Activated CD4-positive, alpha-beta memory T cell treated with anti-CD3 and anti-CD28 coated beads for 36 hours (primary cell): ENCODE data around the gene SLC26A2. TPM values are rescaled to one million over a fixed set of nuclear protein-coding genes. Genes with fewer than 3 reads are reported as not detected.

Source experiments
- CTCF ChIA-PET: fragments of 350-600 bp; sonication (Branson Sonifier 250); formaldehyde crosslinking; loops from one replicate; lab custom pipeline; 2021; ENCODE audit warnings: antibody characterized with exemption, inconsistent platforms; lab: Charles Lee
- POLR2A ChIA-PET: fragments of 350-600 bp; sonication (Branson Sonifier 250); formaldehyde crosslinking; loops from one replicate; lab custom pipeline; 2021; ENCODE audit warnings: antibody characterized with exemption; lab: Charles Lee
- DNase-seq: peaks from one replicate; pipeline ENCODE4 v3.0.0-alpha.2; 2020
- H3K27ac Mint-ChIP-seq: one replicate; pipeline ENCODE4 v1.8.0; 2021; ENCODE audit warnings: mixed read lengths
- H3K27me3 Mint-ChIP-seq: one replicate; pipeline ENCODE4 v1.8.0; 2021; ENCODE audit warnings: mixed read lengths
- H3K36me3 Mint-ChIP-seq: one replicate; pipeline ENCODE4 v1.8.0; 2021; ENCODE audit warnings: mixed read lengths
- H3K4me1 Mint-ChIP-seq: one replicate; pipeline ENCODE4 v1.8.0; 2021; ENCODE audit warnings: low read depth, mixed read lengths
- H3K4me3 Mint-ChIP-seq: one replicate; pipeline ENCODE4 v1.8.0; 2021; ENCODE audit warnings: mild to moderate bottlenecking, mixed read lengths
- H3K9me3 Mint-ChIP-seq: one replicate; pipeline ENCODE4 v1.8.0; 2021; ENCODE audit warnings: mixed read lengths
- intact Hi-C: fragments of 100-400 bp; cut with micrococcal nuclease; formaldehyde crosslinking; loops from one replicate; pipeline ENCODE4 v1.15.1; 2023
- total RNA-seq, 2 experiments: library from RNA; stranded (reverse); gene quantifications; one replicate each; pipeline ENCODE4 v1.2.3, GENCODE V29; 2021

SLC26A2 gene
- total RNA-seq, 2 experiments from 2014 or later, result 5.9 to 6.2 TPM

DNA sequence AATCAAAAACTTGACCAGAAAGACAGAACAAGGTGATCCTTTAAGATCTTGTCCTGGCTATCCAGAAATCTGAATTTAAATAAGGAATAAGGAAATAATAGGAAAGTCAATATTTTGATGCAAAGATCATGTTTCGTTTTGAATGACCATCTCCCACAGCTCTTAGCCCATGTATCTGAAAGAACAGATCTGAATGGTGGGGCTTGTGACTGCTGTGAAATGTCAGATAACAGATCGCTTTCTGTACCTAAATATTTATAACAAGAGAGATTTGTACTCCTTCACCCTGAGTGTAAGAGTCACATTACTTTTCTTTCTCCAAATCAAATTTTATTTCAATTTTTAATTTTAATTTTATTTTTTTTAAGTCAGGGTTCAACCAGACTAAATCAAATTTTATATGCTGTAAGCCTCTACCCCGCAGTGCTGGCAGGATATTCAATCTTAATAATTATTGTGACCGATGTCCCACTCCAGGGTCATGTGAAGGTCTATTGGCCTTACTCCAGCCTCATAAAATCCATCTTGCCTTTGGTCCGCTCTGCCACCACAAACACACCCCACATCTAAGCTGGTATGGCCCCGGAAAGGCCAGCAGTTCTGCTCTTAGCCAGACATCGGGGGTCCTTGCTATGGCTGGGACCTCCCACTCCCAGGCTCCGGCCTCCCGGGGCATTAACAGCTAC is 7.0 kb upstream of the SLC26A2 start:
- intact Hi-C loops, result no loop called here
- ChIA-PET POLR2A (no interaction called here), CTCF (no interaction called here)
- Mint-ChIP-seq H3K4me1 (no peaks in the 10 kb centered on the region), H3K36me3 (no peaks in the 10 kb centered on the region), H3K4me3 (no peak overlapping the region), H3K27ac (no peak overlapping the region), H3K27me3 (peaks cover under 1% of the 10 kb centered on the region), H3K9me3 (no peaks in the 10 kb centered on the region)
- no peak for DNase-seq

- CTCF ChIA-PET, result interaction anchor here (0.6 kb wide), 1 partner anchor 216 kb away, joined by 3 read pairs; no protein-coding TSS in a partner anchor
Observed at GRCh38 chr5:149954798-149955197, 5.8 kb upstream of the SLC26A2 start.

DNA sequence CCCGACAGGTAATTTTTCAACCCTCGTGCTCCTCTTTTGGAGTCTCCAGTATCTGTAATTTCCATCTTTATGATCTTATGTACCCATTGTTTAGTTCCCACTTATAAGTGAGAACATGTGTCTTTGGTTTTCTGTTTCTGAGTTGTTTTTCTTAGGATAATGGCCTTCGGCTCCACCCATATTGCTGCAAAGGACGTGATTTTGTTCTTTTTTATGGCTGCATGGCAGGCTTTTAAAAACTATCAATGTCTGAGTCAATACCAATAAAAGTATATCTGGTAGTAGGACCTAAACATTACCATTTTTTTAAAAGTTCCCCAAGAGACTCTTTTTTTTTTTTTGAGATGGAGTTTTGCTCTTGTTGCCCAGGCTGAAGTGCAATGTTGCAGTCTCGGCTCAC is 3.9 kb upstream of the SLC26A2 start:
- H3K4me3 Mint-ChIP-seq, result no peak overlapping the region

More at GRCh38 chr5:149954798-149955197, 5.8 kb upstream of the SLC26A2 start:
- intact Hi-C loops, result no loop called here
- Mint-ChIP-seq H3K4me3 (no peak overlapping the region), H3K27ac (no peak overlapping the region), H3K27me3 (no peaks in the 10 kb centered on the region), H3K9me3 (no peaks in the 10 kb centered on the region), H3K4me1 (peaks cover 7% of the 10 kb centered on the region), H3K36me3 (no peaks in the 10 kb centered on the region)
- POLR2A ChIA-PET, result no interaction called here
- DNase-seq, result no peak

DNA sequence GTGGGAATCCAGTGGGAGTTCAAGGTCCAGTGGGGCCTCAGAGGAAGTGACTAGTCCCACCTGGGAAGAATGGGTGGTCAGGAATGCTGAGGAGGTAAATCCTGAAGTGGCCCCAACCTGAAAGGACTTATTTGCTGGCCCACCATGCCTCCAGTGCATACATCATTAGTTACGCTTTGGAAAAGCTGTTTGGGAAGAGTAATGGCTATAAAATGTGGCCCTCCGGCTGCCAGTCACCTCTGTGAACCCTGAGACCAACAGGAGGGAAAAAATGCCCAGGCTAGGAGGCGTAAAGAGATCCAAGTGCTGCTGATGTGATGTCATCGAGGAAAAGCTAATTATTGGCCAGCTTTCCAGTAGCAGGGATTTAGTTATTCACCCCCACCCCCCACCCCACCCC is 2.7 kb upstream of the SLC26A2 start:
- Mint-ChIP-seq H3K4me3 (no peak overlapping the region), H3K36me3 (no peaks in the 10 kb centered on the region), H3K27me3 (no peaks in the 10 kb centered on the region), H3K27ac (no peak overlapping the region), H3K9me3 (no peaks in the 10 kb centered on the region), H3K4me1 (peaks cover 25% of the 10 kb centered on the region)
- ChIA-PET CTCF (interaction anchor here (1.3 to 7.1 kb wide), 10 partner anchors 11 to 125 kb away, joined by 3 to 172 read pairs (median 6); partner anchors contain the start of genes HMGXB3 and TIGD6), POLR2A (interaction anchor here (1.1 kb wide), 1 partner anchor 9 kb away, joined by 3 read pairs; no protein-coding TSS in a partner anchor)
- intact Hi-C loops, result no loop called here
- DNase-seq, result no peak

More for the DNA sequence above, 3.9 kb upstream of the SLC26A2 start:
- H3K36me3 Mint-ChIP-seq, result no peaks in the 10 kb centered on the region
- ChIA-PET POLR2A (no interaction called here), CTCF (interaction anchor here (0.9 kb wide), 1 partner anchor 8 kb away, joined by 4 read pairs; no protein-coding TSS in a partner anchor)
- intact Hi-C loops, result no loop called here
- H3K9me3 Mint-ChIP-seq, result no peaks in the 10 kb centered on the region
- H3K27ac Mint-ChIP-seq, result no peak overlapping the region
- H3K27me3 Mint-ChIP-seq, result no peaks in the 10 kb centered on the region
- DNase-seq, result no peak
- peaks cover 17% of the 10 kb centered on the region for H3K4me1 Mint-ChIP-seq

DNA sequence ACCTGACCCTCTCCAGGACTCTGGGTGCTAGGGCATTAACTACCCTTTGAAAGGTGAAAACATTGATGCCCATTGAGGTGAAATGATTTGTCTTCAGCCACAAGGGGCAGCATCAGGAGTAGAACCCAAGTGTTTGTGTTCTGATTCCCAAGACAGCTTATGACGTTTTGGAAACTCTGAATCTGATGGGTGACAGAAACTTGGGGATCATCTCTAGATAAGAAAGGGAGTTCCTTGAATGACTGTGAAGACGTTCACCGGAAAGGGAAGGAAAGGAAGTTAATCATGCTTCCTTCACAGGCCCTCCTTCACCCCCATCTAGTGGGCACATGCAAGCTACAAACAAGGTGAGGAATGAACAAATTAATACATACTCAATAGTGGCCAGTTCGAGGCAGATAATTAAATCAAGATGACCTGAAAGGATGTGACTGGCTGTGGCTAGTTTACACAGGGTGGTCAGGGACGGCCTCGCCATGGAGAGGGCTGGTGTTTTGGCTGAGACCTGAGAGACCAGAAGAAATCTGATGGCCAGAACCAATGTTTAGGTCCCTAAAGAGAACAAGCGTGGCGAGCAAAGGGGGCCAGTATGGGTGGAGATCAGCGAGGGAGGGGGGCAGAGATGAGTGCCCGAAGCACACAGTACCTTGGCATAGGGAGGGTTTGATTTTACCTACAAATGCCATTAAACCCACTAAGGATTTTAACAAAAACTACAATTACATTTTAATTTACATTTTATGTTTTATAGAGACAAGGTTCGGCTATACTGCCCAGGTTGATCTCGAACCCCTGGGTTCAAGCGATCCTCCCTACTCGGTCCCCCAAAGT is 937 bp upstream of the SLC26A2 start:
- H3K9me3 Mint-ChIP-seq, result no peaks in the 10 kb centered on the region
- intact Hi-C loops, result loop anchor here (1.0 to 5.0 kb wide), 6 partner anchors 19 to 322 kb away; partner anchors contain the start of genes HMGXB3, PPARGC1B and TIGD6

GRCh38 chr5:149961186-149961685 is 678 bp downstream of the SLC26A2 start:
- CTCF ChIA-PET, result interaction anchor here (0.8 to 7.1 kb wide), 10 partner anchors 9 to 325 kb away, joined by 3 to 172 read pairs (median 5); partner anchors contain the start of genes HMGXB3 and TIGD6
- Mint-ChIP-seq H3K27ac (no peak overlapping the region), H3K27me3 (no peaks in the 10 kb centered on the region), H3K9me3 (no peaks in the 10 kb centered on the region), H3K36me3 (no peaks in the 10 kb centered on the region), H3K4me1 (peaks cover 25% of the 10 kb centered on the region), H3K4me3 (peak overlapping the region; percentile 91)
- POLR2A ChIA-PET, result interaction anchor here (1.2 to 2.8 kb wide), 2 partner anchors 40 to 127 kb away, joined by 9 to 21 read pairs; partner anchors contain the start of genes HMGXB3 and TIGD6
- intact Hi-C loops, result loop anchor here (2.0 to 5.0 kb wide), 2 partner anchors 30 to 324 kb away; no protein-coding TSS in a partner anchor
- no peak for DNase-seq

More for the DNA sequence above, 937 bp upstream of the SLC26A2 start:
- H3K27ac Mint-ChIP-seq, result peak overlapping the region; percentile 97
- POLR2A ChIA-PET, result interaction anchor here (1.0 to 2.8 kb wide), 6 partner anchors 41 to 408 kb away, joined by 3 to 21 read pairs (median 4); partner anchors contain the start of genes CSNK1A1, HMGXB3 and TIGD6
- peaks cover 25% of the 10 kb centered on the region for H3K4me1 Mint-ChIP-seq
- CTCF ChIA-PET, result interaction anchor here (0.8 to 7.1 kb wide), 19 partner anchors 9 to 613 kb away, joined by 3 to 172 read pairs (median 6); partner anchors contain the start of genes HMGXB3 and TIGD6
- no peaks in the 10 kb centered on the region for H3K36me3 Mint-ChIP-seq
- peak; percentile 65 for DNase-seq
- H3K27me3 Mint-ChIP-seq, result no peaks in the 10 kb centered on the region
- peak overlapping the region; percentile 91 for H3K4me3 Mint-ChIP-seq

GRCh38 chr5:149961957-149962409 is 1.4 kb downstream of the SLC26A2 start:
- peak overlapping the region; percentile 91 for H3K4me3 Mint-ChIP-seq
- ChIA-PET CTCF (interaction anchor here (0.7 to 7.1 kb wide), 21 partner anchors 10 to 326 kb away, joined by 3 to 172 read pairs (median 4); partner anchors contain the start of genes HMGXB3 and TIGD6), POLR2A (interaction anchor here (0.6 to 1.2 kb wide), 3 partner anchors 37 to 128 kb away, joined by 3 to 9 read pairs (median 5); partner anchors contain the start of genes HMGXB3 and TIGD6)
- H3K27ac Mint-ChIP-seq, result no peak overlapping the region
- H3K9me3 Mint-ChIP-seq, result no peaks in the 10 kb centered on the region
- H3K27me3 Mint-ChIP-seq, result no peaks in the 10 kb centered on the region
- H3K4me1 Mint-ChIP-seq, result peaks cover 25% of the 10 kb centered on the region
- intact Hi-C loops, result loop anchor here (1.0 to 5.0 kb wide), 3 partner anchors 29 to 325 kb away; no protein-coding TSS in a partner anchor
- H3K36me3 Mint-ChIP-seq, result no peaks in the 10 kb centered on the region
- no peak for DNase-seq

- Mint-ChIP-seq H3K9me3 (no peaks in the 10 kb centered on the region), H3K4me1 (peaks cover 25% of the 10 kb centered on the region), H3K27me3 (no peaks in the 10 kb centered on the region), H3K27ac (no peak overlapping the region), H3K4me3 (no peak overlapping the region), H3K36me3 (no peaks in the 10 kb centered on the region)
- ChIA-PET POLR2A (interaction anchor here (0.6 to 1.0 kb wide), 2 partner anchors 605 to 1308 kb away, joined by 3 read pairs; partner anchors contain the start of gene PCYOX1L), CTCF (interaction anchor here (0.7 to 7.1 kb wide), 18 partner anchors 9 to 326 kb away, joined by 3 to 172 read pairs (median 4); partner anchors contain the start of genes HMGXB3 and TIGD6)
- no peak for DNase-seq
- intact Hi-C loops, result loop anchor here (1.0 to 5.0 kb wide), 2 partner anchors 128 to 325 kb away; no protein-coding TSS in a partner anchor
Observed at GRCh38 chr5:149962601-149963300, 2.2 kb downstream of the SLC26A2 start.

DNA sequence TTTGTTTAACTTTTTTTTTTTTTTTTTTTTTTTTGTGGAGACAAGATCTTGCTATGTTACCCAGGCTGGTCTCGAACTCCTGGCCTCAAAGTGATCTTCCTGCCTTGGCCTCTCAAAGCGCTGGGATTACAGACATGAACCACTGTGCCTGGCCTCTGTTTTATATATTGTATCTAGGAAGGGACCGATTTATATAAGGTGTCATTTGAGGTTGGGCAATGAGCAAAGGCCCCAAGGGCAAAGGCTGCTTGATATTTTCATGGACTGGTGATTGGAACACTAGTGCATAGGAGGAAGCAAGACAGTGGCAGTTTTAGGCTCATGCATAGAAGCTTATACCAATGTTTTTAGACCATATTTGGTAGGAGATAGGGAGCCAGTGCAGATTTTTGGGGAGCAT is 3.2 kb downstream of the SLC26A2 start:
- Mint-ChIP-seq H3K9me3 (no peaks in the 10 kb centered on the region), H3K4me1 (peaks cover 25% of the 10 kb centered on the region), H3K36me3 (no peaks in the 10 kb centered on the region), H3K27ac (no peak overlapping the region), H3K4me3 (no peak overlapping the region), H3K27me3 (no peaks in the 10 kb centered on the region)
- no peak for DNase-seq
- POLR2A ChIA-PET, result no interaction called here
- CTCF ChIA-PET, result interaction anchor here (3.9 to 7.1 kb wide), 3 partner anchors 28 to 131 kb away, joined by 16 to 172 read pairs (median 59); no protein-coding TSS in a partner anchor
- intact Hi-C loops, result loop anchor here (5.0 kb wide), 1 partner anchor 326 kb away; no protein-coding TSS in a partner anchor

GRCh38 chr5:149966946-149967345 is 6.4 kb downstream of the SLC26A2 start:
- Mint-ChIP-seq H3K36me3 (no peaks in the 10 kb centered on the region), H3K27ac (no peak overlapping the region), H3K4me1 (peaks cover 6% of the 10 kb centered on the region), H3K4me3 (no peak overlapping the region), H3K9me3 (no peaks in the 10 kb centered on the region), H3K27me3 (no peaks in the 10 kb centered on the region)
- DNase-seq, result no peak
- POLR2A ChIA-PET, result interaction anchor here (0.7 kb wide), 1 partner anchor 8 kb away, joined by 3 read pairs; no protein-coding TSS in a partner anchor
- intact Hi-C loops, result no loop called here
- CTCF ChIA-PET, result interaction anchor here (0.7 to 3.9 kb wide), 6 partner anchors 24 to 578 kb away, joined by 3 to 16 read pairs (median 5); no protein-coding TSS in a partner anchor
